ENCODE data around the gene GDF2.

Gene GDF2

DNA sequence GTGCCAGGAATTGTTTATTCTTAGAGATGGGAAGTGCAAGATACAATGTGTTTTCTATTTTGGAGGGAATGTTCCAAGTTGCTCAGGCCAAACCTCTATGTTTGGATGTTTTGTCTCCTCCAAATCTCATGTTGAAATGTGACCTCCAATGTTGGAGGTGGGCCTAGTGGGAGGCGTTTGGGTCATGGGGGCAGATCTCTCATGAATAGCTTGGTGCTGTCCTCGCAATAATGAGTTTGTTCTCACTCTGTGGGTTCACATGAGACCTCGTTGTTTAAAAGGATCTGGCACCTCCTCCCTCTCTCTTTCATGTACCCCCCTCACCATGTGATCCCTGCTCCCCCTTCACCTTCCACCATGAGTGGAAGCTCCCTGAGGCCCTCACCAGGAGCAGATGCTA, 30.6 kb upstream of the GDF2 start:
- no peak for FAIRE-seq
- DNase-seq (ENCODE audit: low spot score): no peak

DNA sequence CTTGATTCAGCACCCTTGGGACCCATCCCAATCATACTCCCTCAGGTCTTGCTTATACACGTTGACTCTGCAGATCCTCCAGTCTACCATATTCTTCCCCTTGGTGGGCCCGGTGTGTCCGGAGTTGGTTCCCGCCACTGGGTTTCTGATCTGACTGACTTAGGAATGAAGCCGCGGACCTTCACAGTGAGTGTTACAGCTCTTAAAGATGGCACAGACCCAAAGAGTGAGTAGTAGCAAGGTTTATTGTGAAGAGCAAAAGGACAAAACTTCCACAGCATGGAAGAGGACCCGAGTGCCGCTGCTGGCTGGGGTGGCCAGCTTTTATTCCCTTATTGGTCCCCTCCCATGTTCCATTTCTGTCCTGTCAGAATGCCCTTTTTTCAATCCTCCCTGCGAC, 28.2 kb upstream of the GDF2 start:
- no peak for DNase-seq (ENCODE audit: low spot score)
- FAIRE-seq: no peak

DNA sequence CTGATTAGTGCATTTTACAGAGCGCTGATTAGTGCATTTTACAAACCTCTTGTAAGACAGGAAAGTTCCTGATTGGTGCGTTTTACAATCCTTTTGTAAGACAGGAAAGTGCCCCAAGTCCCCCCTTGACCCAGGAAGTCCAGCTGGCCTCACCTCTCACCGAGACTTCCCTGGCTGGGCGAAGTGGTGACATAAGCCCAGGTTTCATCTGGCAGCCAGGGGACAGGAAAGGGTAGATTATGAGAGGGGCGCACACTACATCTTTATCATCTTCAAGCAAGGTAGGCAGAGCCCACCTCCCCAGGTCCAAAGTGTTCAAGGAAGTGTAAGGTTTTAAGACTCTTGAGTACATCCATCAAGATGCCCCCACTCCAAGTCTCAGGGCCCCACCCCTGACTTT, 27.8 kb upstream of the GDF2 start:
- no peak for DNase-seq (ENCODE audit: low spot score)
- FAIRE-seq: no peak

DNA sequence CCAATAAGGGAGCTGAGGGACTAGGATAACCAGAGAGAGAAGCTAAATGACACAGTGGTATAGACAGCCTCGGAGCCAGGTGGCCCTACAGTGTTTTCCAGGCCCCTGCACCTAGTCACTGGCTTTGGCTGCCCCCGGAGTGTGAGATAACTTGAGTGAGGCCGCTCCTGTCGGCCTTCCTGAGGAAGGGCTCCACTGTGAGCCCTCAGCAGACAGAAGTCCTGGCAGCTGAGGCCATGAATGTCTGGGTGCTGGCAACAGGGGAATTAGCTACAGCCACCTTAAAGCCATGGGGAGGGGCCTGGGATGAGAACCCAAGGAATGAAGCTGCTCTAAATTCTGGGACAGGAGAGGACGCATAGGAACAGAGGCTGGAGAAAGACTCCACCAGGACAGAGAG, 26.8 kb upstream of the GDF2 start:
- FAIRE-seq: no peak
- DNase-seq (ENCODE audit: low spot score): no peak

DNA sequence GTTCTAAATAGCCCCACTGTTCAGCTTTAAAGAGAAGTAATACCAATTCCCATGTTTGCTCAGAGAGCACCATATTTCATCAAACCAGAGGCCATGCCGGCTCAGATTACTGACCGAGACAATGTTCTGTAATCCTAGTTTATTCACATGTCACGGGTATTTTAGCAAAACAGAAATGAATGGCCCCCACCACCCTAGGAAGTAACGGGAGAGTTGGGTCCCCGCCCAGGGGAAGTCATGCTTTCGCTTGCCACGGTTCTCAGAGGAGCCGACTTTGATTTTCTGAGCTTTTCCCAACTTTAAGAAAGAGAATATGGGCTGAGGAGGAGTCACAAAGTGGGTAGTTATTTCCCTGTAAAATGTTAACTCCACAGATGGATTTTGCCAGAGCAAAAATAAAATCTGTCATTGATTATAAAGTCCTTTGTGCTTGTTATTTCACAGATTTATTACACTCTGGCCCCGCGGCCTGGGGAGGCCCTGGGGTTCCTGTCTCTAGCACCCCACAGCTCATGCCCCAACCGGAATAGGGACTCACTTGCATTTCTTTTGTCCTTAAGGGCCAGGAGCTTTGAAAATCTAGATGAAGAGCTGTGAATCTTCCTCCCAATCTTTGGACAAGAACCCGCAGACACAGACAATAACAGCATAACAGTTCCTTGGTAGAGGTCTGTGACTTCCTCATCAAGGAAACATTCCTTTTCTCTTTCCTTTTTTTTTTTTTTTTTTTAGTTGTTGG, 25.9 kb upstream of the GDF2 start:
- FAIRE-seq (no peak), DNase-seq (ENCODE audit: low spot score) (no peak)

DNA sequence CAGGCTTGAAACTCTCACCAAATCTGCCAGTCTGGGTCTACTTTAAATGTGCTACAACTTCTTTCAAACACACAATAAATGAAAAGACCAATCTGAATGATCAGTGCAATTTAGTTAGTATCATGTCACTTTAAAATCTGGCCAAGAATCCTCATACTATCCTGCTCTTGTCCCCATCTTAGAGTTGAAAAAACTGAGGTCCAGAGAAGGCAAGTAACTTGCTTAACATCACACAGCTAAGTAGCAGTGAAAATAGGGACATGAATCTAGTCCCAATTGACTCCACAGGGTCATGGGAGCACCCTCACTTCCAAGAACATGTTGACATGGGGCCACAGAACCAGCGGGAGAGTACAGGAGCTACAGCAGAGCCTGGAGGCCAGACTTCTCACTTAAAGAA, 25.3 kb upstream of the GDF2 start:
- DNase-seq (ENCODE audit: low spot score): no peak
- no peak for FAIRE-seq

DNA sequence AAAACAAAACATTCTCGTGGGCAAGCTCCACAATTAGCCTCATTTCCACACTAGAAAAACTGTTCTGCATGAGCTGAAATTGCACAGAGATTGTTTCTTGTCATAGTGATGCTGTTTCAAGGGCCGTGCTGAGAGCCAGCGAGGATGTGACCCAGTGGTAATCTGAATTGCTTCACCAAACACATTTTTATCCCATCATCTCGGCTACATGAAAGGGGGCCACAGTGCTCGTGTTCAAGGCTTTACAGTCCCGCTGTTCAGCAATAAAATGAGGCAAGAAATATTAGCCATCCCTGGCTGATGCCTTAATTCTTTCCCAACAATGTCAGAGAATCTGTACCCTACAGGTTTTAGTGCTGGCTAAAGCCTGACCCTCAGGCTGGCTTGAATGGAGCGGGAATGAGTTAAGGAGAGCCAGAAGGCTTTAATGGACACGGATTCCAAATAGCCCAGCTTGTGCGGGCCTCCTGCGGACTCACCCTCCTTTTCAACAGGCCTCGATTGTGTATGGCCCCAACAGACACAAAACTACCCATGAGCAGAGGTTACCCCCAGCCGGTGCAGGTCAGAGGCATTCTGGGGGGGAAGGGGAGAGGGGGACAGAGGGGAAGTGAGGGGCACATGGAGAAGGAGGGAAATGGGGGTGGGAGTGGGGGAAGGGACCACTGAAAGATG, 24.3 kb upstream of the GDF2 start:
- FAIRE-seq (no peak), DNase-seq (ENCODE audit: low spot score) (no peak)

DNA sequence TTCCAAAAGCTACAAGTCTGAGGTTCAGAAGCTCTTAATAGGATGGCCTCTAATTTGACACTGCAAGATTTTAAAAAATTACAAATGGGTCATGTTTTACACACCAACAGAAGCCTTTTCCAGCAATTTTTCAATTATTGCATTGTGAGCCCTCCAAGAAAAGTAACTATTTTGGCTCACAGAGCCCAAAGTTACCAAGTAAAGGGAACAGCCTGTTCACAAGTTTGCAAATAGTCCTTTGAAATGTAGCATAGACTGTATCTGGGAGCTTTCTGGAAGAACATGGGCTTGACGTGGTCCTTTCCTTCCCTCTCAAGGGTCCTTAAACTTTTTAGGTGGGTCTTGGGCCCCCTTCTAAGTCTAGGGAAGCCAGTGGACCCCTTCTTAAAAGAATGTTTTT, 23.5 kb upstream of the GDF2 start:
- no peak for DNase-seq (ENCODE audit: low spot score)
- no peak for FAIRE-seq

DNA sequence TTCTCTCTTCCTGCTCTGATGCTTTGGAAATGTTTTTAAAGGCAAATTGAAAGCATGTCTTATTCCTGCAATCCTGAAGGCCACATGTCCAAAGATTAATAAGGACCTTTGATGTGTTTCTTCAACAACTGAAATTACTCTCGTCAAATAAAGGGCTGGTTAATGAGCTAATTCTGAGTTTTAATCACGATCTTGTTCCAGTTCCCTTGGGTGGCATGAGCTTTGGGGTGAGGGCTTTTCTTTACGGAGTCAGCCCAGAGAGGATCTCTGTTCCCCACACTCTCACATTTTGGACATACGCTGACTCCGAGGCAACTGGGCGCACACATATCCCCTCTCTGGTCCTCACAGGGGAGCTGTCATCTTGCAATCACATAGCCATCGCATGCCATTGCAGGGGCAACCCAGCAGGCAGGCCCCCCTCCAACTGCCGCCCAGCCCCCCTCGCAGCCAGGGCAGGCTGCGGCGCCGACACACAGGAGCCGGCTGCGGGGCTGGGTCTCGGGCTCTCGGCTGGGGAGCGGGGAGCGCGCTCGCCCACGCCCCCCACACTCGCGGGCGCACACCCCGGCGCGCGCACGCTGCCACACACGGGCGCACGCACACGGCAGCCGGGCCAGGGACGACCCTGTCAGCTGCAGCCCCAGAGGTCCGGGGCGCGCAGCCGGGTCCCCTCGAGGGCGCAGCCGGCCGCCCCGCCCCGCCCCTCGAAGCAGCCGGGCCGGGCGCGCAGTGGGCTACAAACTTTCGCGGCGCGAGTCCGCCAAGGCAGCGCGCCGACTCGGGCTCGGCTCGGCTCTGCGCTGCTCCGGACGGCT, 22.4 kb upstream of the GDF2 start, which contains the start of gene GDF10:
GDF10 (plus strand) TSS at position 587 of the 818 bp plus-strand sequence. CDS start 455 bp downstream, outside the sequence.
- DNase-seq (ENCODE audit: low spot score): no peak
- FAIRE-seq: no peak

DNA sequence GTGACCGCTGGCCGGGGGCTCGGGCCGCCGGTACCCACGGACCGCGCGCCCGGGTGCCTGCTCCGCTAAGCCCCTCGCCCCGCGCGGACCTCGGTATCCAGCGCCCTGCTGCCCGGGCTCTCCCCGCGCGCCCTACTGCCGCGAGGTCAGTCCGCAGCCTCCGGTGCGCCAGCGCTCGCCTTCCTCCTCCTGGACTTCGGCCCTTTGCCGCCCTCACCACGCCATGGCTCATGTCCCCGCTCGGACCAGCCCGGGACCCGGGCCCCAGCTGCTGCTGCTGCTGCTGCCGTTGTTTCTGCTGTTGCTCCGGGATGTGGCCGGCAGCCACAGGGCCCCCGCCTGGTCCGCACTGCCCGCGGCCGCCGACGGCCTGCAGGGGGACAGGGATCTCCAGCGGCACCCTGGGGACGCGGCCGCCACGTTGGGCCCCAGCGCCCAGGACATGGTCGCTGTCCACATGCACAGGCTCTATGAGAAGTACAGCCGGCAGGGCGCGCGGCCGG, 21.8 kb upstream of the GDF2 start:
- DNase-seq (ENCODE audit: low spot score): no peak
- no peak for FAIRE-seq

DNA sequence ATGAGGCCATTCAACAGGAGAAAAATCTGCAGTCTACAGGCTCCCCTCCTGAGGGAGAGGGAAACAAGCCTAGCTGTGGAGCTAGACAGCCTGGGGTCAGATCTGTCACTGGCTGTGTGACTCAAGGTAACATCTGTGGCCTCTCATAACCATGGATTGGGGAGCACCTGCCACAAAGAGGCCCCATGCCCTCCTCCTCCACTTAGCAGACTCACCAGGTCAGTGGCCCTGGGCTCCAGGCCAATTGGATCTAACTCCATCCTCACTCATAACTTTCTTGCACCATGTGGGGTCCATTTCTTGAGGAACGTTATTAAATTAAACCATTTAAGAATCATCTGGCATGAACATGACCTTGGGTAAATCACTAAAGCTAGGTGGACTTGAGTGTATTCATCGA, 20.4 kb upstream of the GDF2 start:
- DNase-seq (ENCODE audit: low spot score) (no peak), FAIRE-seq (no peak)

DNA sequence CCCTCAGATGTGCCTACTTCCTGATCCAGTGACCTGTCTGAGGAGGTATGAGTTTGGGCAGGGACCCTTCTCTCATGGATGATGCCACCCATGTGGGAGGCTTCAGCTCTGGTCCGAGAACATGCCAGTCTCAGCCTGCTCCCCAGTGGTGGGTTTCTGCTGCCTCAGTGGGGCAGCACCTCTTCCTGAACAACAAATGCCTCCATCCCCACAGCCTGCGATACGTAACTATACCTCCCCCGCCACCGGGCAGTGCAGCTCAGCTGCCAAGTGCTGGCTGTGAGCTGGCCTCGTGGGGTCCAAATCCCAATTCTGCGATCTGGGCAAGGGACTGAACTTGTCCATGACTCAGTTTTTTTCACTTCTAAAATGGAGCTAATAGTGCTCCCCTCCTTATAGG, 19.1 kb upstream of the GDF2 start:
- DNase-seq (ENCODE audit: low spot score): no peak
- FAIRE-seq: no peak

DNA sequence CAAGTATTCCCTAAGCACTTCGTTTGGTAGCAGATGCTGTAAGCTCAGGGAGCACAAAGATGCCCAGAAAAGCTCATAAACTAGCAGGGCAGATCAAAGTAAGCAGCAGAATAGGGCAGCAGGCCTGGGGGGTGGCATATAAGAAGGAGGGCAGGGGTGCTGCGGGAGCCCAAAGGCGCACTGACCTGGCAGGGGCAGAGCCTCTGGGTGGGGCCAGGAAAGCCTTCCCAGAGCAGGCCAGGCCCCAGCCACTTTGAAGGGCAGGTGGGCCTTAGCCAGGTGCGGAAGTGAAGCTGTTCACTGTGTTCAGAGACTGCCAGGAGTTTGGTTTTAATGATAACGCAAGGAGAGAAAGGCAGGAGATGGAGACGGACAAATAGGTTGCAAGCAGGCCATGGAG, 18.4 kb upstream of the GDF2 start:
- DNase-seq (ENCODE audit: low spot score) (no peak), FAIRE-seq (no peak)

DNA sequence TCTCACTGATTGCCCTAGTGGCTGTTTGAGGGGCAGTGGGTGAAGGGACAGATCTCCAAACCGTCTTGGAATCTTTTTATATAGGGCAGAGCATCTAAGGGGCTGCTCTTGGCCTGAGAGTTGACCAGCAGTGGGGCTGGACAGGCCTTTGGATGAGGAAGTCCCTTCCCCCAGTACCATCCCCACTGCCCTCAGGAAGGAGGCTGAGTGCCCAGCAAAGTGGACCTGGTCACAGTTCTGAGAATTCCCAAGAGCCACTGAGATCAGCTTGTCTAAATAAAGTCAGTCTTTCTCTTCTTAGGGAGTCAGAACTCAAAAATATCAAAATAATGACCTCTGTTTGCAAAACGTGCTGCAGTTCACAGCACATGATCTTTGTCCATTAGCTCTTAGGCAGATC, 16.7 kb upstream of the GDF2 start:
- DNase-seq (ENCODE audit: low spot score) (no peak), FAIRE-seq (no peak)

DNA sequence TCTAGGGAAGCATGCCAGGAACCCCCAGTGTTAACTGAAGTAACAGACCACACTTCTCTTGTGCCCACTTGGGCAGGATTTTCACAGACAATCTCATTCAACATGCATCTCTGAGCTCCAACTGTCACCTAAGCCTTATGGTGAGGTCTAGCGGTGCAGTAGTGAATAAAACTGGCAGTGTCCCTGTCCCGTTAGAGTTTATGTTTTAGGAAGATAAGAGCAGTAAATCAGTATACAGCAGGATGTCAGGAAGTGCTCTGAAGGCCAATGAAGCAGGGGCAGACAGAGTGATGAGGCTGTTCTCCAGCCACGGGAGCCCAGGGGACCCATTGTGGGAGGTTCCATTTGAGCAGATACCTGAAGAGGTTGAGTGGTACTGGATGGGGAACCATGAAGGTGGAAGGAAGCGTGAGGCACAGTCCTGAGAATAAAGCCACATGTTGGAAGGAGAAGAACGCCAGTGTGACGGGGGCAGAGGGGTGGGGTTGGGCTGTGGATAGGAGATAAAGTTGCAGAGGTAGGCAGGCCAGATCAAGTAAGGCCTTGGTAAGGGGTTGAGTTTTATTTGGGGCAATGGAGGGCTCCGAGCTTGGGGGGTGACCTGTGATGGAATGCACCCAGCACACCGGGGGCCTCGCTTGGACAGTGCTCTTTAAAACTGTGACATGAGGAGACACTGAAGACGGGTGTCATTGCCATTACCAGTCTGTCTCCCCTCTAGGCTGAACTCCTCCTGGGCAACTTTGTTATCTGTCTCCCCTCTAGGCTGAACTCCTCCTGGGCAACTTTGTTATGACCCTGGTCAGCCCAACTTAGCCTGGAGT, 15.7 kb upstream of the GDF2 start:
- DNase-seq (ENCODE audit: low spot score) (no peak), FAIRE-seq (no peak)

DNA sequence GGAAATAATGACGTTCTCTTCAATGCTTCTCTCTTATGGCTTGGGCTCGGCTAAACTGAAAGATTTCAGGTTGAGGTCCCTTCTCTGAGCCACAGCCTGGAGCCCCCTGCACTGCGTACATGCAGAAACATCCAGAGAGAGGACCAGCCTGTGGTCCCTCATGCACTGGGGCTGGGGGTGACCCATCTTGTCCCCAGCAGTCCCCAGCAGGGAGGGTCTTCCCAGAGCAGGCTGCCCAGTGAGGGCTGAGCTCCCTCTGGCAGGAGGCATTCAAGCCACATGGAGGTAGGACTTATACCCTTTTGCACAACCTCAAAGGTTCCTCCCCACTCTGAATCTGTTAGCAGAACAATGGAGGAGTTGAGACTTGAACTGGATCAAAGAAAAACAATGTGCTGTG, 14.9 kb upstream of the GDF2 start:
- DNase-seq (ENCODE audit: low spot score) (no peak), FAIRE-seq (no peak)

DNA sequence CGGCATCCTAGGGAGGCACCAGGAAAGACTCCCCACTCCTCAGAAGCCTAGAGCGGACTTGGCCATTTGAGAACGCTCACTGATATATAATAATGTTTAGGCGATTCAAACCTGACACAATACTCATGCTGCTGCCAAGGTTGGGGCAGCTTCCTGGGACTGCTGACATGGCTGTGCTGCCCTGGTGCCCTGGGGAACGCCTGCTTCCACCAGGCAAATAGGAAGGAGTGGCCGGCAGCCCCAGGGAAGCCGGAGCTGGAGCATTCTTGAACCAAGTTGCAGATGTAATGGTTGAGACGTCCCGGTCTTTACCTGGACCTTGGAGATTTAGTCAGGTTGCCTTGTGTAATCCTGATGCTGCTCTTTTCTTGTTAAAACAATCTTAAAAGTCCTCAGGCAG, 13.5 kb upstream of the GDF2 start:
- no peak for DNase-seq (ENCODE audit: low spot score)
- FAIRE-seq: no peak

DNA sequence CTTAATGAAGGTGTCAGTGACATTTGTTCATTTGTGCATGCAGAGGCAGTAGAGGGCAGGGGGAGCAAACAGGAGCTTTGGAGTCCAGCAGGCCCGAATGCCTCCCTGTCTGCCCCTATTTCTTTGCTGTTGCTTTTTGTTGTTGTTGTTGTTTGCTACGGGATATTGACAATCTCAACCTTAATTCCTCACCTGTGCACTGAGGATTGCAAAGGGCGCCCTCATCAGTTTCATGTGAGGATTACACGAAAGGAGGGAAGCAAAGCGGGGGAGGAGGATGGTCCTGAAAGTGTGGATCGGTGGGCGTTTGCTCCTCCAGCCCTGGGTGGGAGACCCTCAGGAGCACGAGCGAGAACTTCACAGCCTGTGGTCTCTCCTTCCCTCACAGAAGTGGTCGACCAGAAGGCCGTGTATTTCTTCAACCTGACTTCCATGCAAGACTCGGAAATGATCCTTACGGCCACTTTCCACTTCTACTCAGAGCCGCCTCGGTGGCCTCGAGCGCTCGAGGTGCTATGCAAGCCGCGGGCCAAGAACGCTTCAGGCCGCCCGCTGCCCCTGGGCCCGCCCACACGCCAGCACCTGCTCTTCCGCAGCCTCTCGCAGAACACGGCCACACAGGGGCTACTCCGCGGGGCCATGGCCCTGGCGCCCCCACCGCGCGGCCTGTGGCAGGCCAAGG, 12.7 kb upstream of the GDF2 start:
- DNase-seq (ENCODE audit: low spot score) (no peak), FAIRE-seq (no peak)

DNA sequence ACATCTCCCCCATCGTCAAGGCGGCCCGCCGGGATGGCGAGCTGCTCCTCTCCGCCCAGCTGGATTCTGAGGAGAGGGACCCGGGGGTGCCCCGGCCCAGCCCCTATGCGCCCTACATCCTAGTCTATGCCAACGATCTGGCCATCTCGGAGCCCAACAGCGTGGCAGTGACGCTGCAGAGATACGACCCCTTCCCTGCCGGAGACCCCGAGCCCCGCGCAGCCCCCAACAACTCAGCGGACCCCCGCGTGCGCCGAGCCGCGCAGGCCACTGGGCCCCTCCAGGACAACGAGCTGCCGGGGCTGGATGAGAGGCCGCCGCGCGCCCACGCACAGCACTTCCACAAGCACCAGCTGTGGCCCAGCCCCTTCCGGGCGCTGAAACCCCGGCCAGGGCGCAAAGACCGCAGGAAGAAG, 12.2 kb upstream of the GDF2 start:
- FAIRE-seq: no peak
- no peak for DNase-seq (ENCODE audit: low spot score)

DNA sequence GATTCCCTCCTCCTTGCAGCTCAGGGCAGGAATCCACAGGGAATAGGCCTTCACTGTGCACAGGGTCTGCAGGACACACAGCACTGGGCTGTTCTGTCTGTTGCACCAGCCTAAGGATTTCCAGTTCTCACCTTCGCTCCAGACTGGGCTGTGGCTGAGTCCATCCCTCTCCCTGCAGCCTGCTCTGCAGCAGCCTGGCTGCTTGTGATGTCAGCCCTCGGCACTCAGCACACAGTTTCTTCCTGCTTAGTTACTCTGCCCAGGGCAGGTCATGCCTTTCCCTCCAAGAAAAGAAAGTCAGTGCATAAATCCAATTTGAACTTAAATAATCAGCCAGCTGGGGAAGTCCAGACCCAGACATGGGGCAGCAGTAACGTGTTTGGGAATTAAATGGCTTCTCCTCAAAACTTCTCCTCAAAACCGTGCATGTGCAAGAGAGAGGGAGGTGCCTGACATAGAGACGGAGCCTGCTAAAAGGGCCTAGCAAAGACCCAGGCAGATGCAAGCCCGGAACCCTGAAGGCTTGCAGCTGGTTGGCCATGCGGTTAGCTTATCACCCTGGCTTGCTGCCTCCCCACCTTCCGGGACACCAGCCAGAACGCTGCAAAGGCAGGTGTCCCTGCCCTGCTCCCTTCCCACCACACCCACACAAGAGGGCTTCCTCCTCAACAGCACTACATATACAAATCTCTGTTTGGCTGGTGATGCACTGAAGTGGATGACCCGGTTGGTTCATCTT, 10.9 kb upstream of the GDF2 start:
- no peak for FAIRE-seq
- no peak for DNase-seq (ENCODE audit: low spot score)

All from RCC 7860 (cell line).